OCI-LY3 (cell line): ENCODE measurements around the gene HIVEP3.

Experiments
- CTCF ChIP-seq: fragments of 200-600, 300-600 bp; sonication (generic); IDR thresholded peaks from 2 replicates; pipeline ENCODE4 v1.5.1; 2014; ENCODE audit warnings: antibody characterized with exemption, low read length, low read depth
- EZH2phosphoT487 ChIP-seq: fragments of 200-600 bp; shearing (Covaris generic); IDR thresholded peaks from 2 replicates; pipeline ENCODE4 v1.6.1; 2018; ENCODE audit warnings: antibody characterized with exemption, mixed run types, low read depth

DNA sequence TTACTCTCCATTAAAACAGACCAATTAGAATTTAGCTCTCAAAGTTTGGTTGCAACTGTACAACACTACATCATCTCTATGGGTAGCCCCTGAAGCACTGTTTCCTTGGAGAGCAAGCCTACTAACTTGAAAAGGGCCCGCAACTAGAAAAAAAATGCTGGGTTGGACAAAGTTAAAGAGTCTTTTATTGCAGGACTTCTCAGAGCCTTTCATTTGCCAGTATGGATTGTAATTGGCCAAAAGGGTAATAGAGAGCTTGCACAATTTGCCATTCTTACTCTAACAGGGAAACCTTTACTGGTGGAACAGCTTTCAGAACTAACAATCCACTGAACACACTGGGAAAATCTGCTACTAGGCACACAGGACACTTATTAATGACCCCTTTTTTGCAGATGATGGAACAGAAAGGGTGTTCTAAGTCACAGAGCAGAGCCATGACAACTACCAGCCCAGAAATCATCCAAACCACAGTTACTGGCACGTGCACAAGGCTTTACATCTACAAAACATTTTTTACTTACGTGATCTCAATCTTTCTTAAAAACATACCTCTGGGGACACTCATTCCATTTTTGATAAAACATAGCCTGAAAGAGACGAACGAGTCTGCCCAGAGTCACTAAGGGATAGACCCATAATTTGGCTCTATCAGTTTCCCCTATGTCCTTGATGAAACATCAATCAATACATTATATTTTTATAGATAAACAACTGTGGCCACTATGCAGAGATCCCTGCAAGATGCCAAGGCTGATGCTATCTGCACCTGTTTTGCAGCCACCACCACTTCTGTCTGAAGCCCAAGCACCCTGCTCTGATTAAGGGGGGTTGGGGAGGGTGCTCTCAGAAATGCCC is 257.9 kb downstream of the HIVEP3 start:
- TF ChIP-seq CTCF: no peak
- no peak for TF ChIP-seq EZH2phosphoT487
